ENCODE results near the gene CST3.
"Not testable (repeated sequence)": the region's sequence is repeated elsewhere in the genome, so short reads cannot be mapped to it uniquely, and the experiment has no call there.

The CST3 gene, protein sequence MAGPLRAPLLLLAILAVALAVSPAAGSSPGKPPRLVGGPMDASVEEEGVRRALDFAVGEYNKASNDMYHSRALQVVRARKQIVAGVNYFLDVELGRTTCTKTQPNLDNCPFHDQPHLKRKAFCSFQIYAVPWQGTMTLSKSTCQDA

DNA sequence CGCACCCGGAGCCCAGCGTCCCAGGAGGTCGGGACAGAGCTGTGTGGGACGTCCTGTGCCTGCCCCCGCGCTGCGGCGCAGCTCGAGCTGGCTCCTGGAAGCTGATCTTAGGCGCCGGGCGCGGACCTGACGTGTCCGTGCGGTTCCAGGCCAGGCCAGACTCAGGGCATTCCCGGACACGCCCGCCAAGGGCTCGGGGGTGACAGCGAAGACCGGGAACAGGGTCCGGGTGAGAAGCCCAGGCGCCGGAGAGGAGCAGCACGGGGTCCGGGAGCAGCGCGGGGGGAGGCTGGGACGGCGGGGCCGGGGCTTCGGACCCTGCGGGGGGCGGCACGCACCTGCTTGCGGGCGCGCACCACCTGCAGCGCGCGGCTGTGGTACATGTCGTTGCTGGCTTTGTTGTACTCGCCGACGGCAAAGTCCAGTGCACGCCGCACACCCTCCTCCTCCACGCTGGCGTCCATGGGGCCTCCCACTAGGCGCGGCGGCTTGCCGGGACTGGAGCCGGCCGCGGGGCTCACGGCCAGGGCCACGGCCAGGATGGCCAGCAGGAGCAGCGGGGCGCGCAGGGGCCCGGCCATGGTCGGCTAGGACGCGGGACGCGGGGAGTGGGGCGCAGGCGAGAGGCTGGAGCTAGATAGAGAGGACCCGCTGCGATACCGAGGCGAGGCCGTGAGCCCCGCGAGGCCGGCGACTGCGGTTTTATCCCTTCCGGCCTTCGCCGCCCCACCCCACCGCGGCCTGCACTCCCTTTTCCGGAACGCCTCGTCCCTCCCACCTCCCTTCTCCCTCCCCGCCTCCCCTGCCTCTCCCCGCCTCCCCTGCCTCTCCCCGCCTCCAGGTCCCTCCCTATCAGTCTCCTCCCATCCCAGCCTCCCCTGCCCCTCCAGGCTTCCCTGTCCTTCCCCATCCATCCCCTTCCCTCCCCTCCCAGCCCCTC is at the start of gene CST3:
Gene CST3 (minus strand): TSS at position 674 of the 940 bp plus-strand sequence. CDS start 93 bp downstream, at position 581.
- peak; percentile 62 for DNase-seq

DNA sequence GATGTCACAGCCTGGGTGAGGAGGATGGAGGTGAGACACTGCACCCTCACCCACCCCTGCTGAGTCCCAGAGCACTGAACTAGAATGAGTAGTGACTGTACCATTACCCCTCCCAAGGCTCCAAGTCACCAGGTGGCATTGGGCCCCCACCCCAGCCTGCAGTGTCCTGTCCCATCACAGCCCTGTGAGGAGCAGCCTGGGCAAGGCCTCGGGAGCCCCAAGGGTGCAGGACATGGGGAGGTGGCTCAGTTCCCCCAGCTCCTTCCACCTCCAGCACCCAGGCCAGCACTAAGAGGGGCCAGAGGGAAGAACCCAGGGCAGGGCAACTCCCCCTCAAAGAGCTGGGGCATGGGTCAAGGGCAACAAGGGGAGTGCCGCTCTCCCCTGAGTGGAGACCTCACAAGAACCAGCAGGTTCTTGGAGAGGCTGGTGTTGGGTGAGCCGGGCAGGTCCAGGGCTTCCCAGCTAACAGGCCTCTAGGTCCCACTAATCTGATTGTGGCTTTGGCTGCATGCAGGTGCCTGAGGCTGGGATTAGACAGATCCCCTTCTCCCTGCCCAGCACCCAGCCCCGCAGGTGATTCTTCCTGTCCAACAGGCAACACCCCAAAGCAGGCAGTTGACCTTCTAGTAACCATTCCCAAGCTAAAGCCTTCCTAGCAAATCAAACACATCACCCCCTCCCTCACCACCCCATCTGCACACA is 48.4 kb upstream of the CST3 start:
- no peak for DNase-seq

DNA sequence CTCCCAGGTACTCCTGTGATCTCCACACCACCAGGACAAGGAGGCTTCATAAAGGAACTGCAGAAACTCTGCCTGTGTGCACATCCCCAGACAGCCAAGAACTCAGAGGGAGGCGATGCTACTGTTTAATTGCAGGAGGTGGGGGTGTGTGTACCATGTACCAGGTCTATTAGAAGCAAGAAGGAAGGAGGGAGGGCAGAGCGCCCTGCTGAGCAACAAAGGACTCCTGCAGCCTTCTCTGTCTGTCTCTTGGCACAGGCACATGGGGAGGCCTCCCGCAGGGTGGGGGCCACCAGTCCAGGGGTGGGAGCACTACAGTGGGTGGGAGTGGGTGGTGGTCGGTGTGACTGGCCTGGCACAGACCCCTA is 47.8 kb upstream of the CST3 start:
- DNase-seq, result not testable (repeated sequence)

DNA sequence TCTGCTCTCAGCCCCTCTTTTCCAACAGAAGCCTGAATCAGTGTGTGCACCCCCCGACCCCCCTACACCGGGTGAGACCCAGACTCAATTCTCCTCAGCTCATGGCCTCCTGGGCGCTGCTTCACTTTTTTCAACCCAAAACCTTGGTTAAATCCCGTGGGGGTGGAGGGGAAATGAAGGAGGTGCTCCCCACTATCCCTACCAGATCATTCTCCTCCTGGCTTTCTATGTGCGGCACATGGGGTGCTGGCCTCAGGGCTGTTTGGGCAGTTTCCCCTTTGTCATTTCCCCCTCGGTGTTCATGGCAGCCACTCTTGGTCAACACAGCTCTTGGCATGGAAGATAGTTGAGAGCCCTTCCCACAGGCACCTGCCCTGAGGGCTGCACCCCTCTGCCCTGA is 46.5 kb upstream of the CST3 start:
- DNase-seq, result no peak

DNA sequence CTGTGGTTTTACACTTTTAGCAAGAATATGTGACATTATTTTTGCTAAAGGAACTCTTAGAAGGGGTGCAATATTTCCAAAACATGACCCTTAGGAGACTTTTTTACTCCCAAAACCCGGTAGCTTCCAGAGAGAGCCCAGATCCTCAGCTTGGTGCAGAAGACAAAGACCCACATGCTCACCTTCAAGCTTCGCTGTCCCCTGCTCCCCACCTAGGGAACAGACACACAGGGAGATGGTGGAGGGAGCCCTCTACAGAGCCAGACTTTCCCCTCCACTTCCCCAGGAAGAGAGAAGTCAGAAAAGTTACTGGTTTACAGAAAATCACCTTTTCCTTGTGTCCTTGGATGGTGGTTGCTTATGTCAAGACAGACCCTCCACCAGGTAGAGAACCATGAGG is 46.1 kb upstream of the CST3 start:
- no peak for DNase-seq

DNA sequence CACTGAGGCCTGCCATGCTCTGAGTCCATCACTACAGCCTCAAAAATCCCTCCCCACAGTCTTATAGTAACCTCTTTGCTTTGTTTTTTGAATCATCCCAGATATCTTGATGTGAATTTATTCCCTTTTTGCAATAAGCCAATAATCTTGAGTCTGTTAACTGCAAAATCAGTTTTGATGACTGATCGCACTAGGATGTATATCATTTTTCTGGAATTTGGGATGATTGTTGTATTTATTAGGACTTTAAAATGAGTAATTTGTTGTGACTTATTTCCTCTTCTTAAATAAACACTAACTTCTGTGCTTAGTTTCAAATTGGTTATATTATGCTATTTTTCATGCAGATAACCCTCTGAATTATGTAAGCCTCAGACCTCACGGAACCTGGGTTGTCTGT is 45.5 kb upstream of the CST3 start:
- DNase-seq, result no peak

DNA sequence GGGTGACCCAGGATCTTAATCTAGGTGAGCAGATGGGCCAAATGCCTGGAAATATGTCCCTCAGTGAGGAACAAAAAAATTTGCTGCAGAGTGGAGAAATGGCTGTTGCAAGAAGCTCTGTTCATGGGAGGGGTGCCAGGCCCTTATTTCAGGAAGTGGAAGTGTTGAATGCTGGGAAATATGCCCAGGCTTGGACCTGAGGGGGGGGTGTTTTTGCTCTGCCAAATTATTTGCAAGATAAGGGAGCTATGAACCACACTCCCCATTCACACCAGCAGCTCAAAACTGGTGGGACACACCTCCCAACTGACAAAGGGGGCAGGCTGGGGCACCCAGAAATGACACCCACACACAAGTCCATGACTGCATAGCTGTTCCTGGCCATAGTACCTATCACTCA is 42.4 kb upstream of the CST3 start:
- DNase-seq, result no peak

DNA sequence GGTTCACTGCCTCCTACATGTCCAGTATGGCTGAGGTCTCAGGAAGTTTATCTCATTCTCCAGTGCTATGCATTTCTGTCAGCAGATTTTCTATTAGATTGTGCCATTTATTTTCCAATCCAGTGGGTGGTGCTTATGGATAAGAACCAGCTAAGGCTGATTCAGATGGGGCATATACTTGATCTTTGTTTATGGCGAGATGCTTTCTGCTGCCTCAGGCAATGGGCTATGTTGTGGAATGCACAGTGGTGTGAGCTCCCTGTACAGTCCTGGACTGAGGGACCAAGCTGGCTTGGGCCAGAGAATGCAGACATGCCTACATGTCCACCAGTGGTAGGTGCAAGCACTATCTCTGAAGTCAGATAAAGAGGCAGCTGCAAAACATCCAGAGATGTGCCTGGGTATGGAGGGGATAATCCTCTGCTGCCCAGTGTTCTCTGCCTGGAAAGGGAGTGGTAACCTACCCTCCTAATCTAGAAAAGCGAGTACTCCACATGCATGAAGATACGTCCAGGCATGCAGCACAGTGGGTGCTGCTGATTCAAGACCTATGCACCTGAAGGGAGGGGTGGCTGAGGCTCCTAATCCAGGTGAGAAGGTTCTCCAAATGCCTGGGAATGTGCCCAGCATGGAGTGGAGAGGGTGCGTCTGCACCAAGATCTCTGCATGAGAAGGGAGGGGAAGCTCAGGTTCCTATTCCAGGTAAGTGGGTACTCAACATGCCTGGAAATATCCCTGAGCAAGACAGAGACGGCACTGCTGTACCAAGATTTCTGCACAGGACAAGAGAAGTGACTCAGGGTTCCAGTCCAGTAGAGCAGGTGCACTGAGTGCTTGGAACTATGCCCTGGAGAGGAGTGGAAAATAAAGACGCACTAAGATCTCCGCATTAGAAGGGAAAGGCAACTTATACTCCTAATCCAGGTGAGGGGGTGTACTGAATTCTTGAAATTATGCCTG is 41.7 kb upstream of the CST3 start:
- DNase-seq, result no peak

DNA sequence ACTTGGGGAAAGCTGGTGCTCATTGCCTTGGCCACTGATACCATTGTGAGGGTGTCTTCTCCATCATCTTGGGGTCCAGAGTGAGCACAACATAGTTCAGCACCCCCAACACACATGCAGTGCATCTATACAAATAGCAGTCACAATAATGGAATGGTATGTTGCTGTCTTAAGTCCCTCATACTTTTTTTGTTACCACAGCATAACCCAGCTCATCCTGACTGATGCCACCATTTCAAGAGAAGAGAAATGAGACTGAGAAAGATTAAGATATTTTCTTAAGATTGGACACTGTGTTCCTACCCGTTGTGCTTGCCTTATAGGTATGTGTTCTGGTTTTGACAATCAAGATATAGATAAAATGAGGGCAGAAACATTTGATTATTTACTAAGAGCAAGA is 35.5 kb upstream of the CST3 start:
- no peak for DNase-seq

DNA sequence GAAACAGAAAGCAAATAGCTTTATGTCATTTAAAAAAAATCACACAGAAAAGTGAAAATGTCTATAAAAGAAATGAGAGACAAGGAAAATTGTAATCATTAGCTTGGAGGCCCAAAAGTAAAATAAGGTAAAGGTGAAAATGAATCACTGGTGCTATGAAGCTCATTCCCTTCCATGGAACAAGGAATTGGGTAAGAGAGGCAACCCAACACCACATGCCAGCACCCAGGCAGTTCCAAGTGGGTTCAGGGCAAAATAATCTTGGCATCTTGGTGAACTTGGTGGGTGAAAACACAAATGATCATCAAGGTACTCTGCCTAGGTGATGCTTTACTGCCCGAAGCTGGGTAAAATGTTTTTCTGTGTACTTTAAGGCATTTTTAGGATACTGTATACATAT is 34.4 kb upstream of the CST3 start:
- no peak for DNase-seq

DNA sequence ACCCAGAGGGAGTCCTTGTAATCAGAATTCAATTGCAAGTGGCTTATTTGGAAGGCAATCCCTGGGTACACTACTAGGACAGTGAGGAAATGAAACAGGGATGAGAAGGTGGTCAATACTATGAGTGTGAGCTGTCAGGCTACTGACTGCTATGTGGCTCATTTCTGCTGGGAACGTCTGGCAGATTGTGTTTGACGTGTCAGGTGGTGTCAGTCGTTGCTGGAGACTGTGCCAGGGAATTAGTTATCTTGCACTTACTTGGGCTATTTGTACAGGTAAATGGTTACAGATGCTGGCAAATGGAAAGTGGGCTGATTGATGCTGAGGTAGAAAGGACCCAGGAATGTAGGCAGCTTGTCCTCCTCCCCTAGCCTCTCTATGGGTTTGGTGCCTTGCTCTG is 33.7 kb upstream of the CST3 start:
- DNase-seq, result no peak

DNA sequence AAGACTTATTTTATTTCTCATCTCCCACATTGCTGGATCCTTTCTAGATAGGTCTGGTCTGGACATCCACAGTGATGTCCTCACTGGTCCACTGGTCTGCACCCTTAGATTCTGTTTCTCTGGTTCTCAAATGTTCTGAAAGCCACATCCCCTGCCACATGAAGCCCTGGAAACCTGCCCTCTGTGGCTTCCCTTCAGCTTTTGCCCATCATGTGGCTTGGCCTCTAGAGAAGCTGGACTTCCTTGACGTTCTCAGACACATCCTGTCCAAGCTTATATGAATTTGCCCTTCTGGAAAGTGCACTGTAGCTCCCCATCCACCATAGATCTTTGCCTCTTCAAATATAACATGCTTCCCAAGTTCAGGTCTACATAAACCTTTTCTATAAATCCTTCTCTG is 32.6 kb upstream of the CST3 start:
- no peak for DNase-seq

DNA sequence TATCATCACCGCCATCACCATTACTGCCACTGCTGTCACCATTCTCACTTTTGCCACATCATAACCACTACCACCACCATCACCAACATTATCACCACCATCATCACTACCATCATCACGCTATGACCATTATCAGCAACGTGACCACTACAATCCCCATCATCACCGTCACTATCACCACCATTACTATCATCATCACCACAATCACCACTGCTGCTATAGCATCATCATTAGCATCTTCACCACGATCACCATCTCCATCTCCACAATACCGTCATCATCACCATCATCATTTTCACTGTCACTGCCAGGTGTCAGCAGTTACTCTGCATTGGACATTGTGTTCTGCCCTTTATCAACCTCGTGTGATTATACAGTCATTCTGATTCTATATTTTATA is 32.1 kb upstream of the CST3 start:
- DNase-seq, result no peak

DNA sequence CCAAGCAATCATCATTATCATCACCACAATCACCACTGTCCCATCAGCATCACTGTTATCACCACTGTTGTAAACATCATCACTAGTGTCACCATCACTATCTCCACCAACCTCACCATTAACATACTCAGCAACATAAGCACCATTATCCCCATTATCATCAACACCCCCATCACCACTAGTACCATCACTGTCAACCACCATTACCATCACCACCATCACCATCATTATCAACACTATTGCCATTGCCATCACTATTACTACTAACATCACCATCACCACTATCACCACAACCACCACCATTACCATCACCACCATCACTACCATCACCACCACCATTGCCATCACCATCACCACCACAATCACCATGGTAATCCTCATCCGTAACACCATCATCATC is 31.6 kb upstream of the CST3 start:
- no peak for DNase-seq

DNA sequence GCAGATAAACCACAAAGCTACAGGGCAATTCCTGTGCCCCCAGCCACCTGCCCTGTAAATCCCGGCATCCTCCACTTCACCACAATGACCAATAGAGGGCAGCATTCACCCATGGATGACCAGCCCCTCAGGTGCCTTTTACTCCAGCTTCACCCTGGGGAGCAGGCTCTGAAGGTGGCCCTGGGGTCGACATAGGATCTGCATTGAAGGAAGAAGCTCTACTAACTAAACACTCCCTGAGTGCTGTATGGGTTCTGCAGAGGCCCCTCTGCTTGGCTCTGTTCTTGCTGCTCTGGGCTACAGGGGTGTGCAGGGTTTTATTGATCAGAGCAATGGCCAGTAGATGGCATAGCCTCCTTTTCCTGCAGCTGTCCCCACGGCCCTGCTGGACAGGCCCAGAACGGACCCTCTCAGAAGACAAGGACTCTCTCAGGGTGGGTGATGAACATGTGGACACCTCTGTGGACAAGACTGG is 30.8 kb upstream of the CST3 start:
- peak; percentile 27 for DNase-seq

DNA sequence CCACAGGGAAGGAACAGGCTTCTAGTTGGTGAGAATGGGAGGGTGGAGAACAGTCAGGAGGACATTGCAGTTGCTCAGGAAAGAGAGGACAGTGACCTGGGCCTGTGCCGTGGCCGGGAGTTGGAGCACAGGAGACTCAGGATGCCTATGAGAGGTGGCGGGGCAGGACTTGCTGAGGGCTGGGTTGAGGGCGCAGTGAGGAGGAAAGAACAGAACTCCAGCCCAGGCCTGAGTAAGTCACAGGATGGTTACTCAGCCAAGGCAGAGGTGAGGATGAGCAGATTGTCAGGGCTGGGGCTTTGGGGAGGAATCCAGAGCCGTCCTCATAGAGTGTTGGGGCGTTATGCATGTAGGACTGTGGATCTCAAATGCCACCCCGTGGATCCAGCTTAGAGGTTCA is 29.9 kb upstream of the CST3 start:
- DNase-seq, result no peak

DNA sequence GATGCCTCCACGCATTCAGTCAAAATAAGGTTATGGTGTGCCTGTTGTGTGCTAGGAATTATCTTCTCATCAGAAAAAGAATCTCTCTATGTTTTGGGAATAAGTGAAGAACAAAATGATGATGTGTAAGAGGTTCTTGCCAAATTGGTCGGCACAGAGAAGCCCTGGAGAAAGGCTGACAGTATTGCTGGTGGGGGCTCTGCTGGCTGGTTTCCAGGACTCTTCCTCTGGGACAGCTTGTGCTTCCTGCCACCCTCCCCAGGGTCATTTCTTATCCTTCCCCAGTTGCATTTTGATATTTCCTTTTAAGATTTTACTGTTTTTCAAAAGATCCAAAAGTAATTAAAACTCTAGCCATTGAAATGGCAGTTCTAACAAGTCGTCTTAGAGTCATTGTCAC is 28.9 kb upstream of the CST3 start:
- no peak for DNase-seq

DNA sequence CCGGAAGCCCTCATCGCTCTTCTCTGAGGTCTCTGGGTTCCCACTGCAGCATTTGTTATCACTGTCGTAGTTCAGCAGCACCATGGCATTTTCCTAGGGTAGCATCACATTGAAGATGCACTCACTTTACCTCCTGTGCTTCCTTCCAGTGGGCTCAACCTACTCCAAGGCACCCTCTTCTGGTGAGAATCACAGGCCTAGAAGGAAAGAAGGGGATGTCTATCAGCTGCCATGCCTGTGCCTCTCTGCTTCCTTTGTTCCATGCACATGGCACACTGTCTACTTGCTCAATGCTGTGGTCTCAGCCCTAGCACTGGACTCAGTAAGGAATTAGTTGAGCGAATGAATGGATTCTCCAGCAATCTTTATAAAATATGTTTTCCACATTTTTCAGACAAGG is 28.4 kb upstream of the CST3 start:
- DNase-seq, result no peak

DNA sequence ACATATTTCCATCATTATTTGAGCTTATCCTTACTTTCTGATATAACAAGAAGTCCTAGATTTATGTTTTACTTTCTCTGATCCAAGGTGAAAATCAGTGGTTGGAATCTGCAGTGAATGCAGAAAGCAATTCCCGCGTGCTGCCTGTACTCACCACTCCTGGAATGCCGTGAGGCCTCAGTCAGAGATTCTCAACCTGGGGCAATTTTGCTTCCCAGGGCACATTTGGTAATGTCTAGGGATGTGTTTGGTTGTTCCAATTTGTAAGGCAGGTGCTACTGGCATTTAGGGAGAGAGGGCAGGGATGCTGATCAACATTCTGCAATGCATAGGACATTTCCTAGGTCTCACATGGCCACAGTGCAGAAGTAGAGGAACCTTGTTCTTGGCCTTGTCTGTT is 27.2 kb upstream of the CST3 start:
- DNase-seq, result no peak

DNA sequence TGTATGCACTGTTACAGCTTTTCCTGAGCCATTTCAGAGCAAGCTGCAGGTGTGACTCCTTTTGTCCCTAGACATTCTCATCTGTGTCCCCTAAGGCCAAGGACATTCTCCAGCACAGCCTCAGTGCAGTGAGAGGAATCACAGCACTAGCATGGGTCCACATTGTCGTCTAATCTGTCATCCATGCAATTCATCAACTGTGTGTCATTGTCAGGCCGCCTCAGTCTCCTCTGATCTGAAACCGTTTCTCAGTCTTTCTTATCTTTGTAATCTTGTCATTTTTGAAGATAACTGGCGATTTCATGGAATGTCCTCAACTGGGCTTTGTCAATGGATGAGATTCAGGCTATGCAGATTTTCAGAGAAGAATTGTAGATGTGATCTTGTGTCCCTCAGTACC is 26.3 kb upstream of the CST3 start:
- not testable (repeated sequence) for DNase-seq

DNA sequence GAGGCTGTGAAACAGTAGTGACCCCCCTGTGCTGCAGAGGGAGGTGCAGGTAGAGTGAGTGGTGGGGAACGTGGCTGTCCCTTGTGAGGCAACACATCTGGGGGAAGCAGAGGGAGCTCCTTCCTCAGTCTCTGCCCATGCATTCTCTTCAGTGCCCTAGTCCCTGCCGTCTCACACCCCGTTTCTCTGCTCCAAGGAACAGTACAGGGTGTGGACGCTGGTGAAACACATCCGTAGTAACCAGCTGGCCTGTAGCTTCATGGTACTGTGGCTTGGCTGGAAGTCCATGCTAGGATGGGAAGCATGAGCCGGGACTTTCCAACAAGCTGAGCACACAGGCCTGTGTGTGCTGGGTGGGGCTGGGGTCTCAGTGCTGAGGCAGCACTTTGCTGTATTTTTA is 25.4 kb upstream of the CST3 start:
- DNase-seq, result no peak

DNA sequence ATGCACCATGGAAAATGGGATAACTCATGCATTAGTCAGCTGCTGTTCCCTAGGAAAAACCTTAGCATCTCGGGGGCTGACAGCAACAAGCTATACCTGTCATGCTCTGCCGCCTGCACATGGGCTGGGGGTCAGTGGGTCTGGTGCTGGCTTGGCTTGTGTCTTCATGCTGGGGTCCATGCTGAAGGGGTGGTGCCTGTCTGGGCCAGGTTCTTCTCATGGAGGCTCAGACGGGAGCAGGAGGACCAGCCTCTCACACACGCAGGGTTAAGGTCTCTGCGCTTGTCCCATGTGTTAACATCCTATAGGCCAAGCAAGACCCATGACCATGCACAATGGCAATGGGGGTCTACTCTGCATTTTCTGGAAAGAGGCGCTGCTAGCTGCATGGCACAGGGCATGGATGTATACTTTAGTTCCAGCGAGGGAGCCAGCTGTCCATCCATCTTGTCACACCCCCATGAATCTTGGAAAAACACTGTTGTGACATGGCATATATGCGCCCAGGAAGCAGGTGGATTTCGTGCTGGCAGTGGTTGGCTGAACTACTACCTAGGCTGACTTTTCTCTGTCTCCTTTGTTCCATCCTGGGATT is 24.6 kb upstream of the CST3 start:
- DNase-seq, result no peak

Data from GOT3 (cell line).